Body of pancreas (tissue), 4 donors: ENCODE measurements around the gene SLC39A2.

Experiments used
- POLR2A ChIP-seq, 3 donors: fragments of 450-650 bp; IDR thresholded peaks; one replicate each; pipeline ENCODE4 v1.6.1; 2016; ENCODE audit warnings: antibody characterized with exemption in 3 of 3, mild to moderate bottlenecking in 2 of 3
- TF ChIP-seq, protein P1 (sequence below), 7 experiments: fragments of 450-650 bp in 4 of 7; fragments of 200-600 bp in 3 of 7; sonication (generic) in 3 of 7; IDR thresholded peaks; one replicate each; pipeline ENCODE4 v1.5.1; 2016 to 2019; ENCODE audit warnings: antibody characterized with exemption in 7 of 7

DNA sequence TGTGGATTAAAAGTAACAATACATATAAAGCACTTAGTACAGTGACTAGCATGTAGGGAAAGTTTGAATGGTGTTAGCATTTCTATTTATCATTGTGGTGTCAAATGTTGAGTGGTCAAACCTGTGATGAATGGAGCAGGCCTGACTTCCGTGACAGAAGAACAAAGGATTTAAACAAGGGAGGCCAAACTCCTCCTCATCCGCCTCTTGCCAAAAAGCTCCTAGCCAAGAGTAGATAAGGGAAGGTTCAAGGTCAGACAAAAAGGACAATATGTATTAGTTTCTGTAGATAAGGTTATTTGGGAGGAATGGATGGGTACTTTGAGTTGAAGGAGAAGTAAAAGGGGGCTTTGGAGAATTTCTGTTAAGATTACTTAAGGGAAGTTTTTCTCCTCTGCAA lies 49.5 kb downstream of the SLC39A2 start:
- TF ChIP-seq, protein P1, sequence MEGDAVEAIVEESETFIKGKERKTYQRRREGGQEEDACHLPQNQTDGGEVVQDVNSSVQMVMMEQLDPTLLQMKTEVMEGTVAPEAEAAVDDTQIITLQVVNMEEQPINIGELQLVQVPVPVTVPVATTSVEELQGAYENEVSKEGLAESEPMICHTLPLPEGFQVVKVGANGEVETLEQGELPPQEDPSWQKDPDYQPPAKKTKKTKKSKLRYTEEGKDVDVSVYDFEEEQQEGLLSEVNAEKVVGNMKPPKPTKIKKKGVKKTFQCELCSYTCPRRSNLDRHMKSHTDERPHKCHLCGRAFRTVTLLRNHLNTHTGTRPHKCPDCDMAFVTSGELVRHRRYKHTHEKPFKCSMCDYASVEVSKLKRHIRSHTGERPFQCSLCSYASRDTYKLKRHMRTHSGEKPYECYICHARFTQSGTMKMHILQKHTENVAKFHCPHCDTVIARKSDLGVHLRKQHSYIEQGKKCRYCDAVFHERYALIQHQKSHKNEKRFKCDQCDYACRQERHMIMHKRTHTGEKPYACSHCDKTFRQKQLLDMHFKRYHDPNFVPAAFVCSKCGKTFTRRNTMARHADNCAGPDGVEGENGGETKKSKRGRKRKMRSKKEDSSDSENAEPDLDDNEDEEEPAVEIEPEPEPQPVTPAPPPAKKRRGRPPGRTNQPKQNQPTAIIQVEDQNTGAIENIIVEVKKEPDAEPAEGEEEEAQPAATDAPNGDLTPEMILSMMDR (IDR thresholded peaks at IDR 0.05), result no peak
- TF ChIP-seq POLR2A (IDR thresholded peaks at IDR 0.05), result no peak
